A549 (cell line): ENCODE measurements around the gene PHF20. TPM values are rescaled to one million over a fixed set of nuclear protein-coding genes. Genes with fewer than 3 reads are reported as not detected.
"Not testable (repeated sequence)": the region's sequence is repeated elsewhere in the genome, so short reads cannot be mapped to it uniquely, and the experiment has no call there.

Experiments used
- ATAC-seq, 2 experiments: fragments of 200-7000 bp in 1 of 2; fragments of >200 bp in 1 of 2; cut with Nextera tagmentation in 1 of 2; cut with Tn5 transposase in 1 of 2; 3 replicates each; pipeline versions ENCODE4 v1.8.0 to v1.9.1; 2018 to 2020; ENCODE audit warnings: mild to moderate bottlenecking in 1 of 2, moderate library complexity in 1 of 2
- CTCF ChIA-PET: fragments of 300-600 bp; sonication (Branson Sonifier 250); formaldehyde crosslinking; extraction: SDS; loops from one replicate; lab custom pipeline; 2021; ENCODE audit warnings: antibody characterized with exemption, inconsistent platforms; lab: Yijun Ruan, JAX
- POLR2A ChIA-PET: fragments of 350-600 bp; formaldehyde crosslinking; extraction: SDS; loops from one replicate; lab custom pipeline; 2021; ENCODE audit warnings: antibody characterized with exemption, inconsistent platforms; lab: Yijun Ruan, JAX
- DNase-seq, 2 experiments: peaks; one replicate each; pipeline versions ENCODE4 v3.0.0 to v3.0.0-alpha.2; 2011 to 2016; ENCODE audit warnings: low read depth in 1 of 2, low spot score in 1 of 2
- FAIRE-seq: peaks from 2 replicates; lab custom pipeline; 2011; peaks lifted over from hg19 to GRCh38; lab: Jason Lieb, UNC
- H3K27ac ChIP-seq, 2 experiments: fragments of >200 bp; sonication (Bioruptor Twin); formaldehyde crosslinking; 3 replicates each; pipeline ENCODE4 v1.5.1; 2016 to 2017
- H3K4me1 ChIP-seq: fragments of >200 bp; sonication (Bioruptor Twin); formaldehyde crosslinking; 3 replicates; pipeline ENCODE4 v1.6.1; 2016
- H3K4me2 ChIP-seq: fragments of >200 bp; sonication (Bioruptor Twin); formaldehyde crosslinking; 3 replicates; pipeline ENCODE4 v1.6.1; 2016
- H3K4me3 ChIP-seq: fragments of >200 bp; sonication (Bioruptor Twin); formaldehyde crosslinking; 3 replicates; pipeline ENCODE4 v1.5.1; 2016
- H3K9me3 ChIP-seq: fragments of >200 bp; sonication (Bioruptor Twin); formaldehyde crosslinking; 3 replicates; pipeline ENCODE4 v1.6.1; 2016
- ATOH8 ChIP-seq: fragments of 250-450 bp; sonication (Bioruptor Pico); IDR thresholded peaks from 2 replicates; pipeline ENCODE4 v1.5.0; 2020; ENCODE audit warnings: low read depth, mild to moderate bottlenecking, moderate library complexity
- BCL3 ChIP-seq: fragments of >200 bp; sonication (Bioruptor Twin); formaldehyde crosslinking; IDR thresholded peaks from 3 replicates; pipeline ENCODE4 v1.6.1; 2016
- CBX2 ChIP-seq: fragments of 200-600 bp; sonication (generic); IDR thresholded peaks from 2 replicates; pipeline ENCODE4 v1.6.1; 2016; ENCODE audit warnings: low read depth, mild to moderate bottlenecking, borderline replicate concordance
- CHD4 ChIP-seq: fragments of 200-600 bp; sonication (generic); IDR thresholded peaks from 2 replicates; pipeline ENCODE4 v1.6.1; 2016; ENCODE audit warnings: antibody characterized with exemption, mild to moderate bottlenecking, borderline replicate concordance
- CTCF ChIP-seq: fragments of >200 bp; sonication (Bioruptor Twin); formaldehyde crosslinking; IDR thresholded peaks from 3 replicates; pipeline ENCODE4 v1.5.1; 2016
- ESRRA ChIP-seq: fragments of 150-350 bp; IDR thresholded peaks from 2 replicates; pipeline ENCODE4 v1.6.1; 2014; ENCODE audit warnings: mild to moderate bottlenecking, low read length, borderline replicate concordance
- FOSL2 ChIP-seq, 2 experiments: fragments of 450-650 bp in 1 of 2; fragments of >200 bp in 1 of 2; sonication (Bioruptor Twin) in 1 of 2; formaldehyde crosslinking; IDR thresholded peaks; 2 replicates each; pipeline versions ENCODE4 v1.5.0 to v1.6.1; 2016 to 2020; ENCODE audit warnings: mild to moderate bottlenecking in 1 of 2, moderate library complexity in 1 of 2
- FOXS1 ChIP-seq: fragments of 250-450 bp; sonication (Bioruptor Pico); IDR thresholded peaks from 2 replicates; pipeline ENCODE4 v1.5.0; 2020; ENCODE audit warnings: mild to moderate bottlenecking, moderate library complexity
- MAFK ChIP-seq: fragments of 450-650 bp; IDR thresholded peaks from 2 replicates; pipeline ENCODE4 v1.6.1; 2014; ENCODE audit not compliant: partially characterized antibody
- MYC ChIP-seq: IDR thresholded peaks from 2 replicates; pipeline ENCODE4 v1.6.1; 2012; ENCODE audit warnings: mild to moderate bottlenecking, inconsistent platforms, low read length, improper control_type of control experiment, borderline replicate concordance
- NFE2L2 ChIP-seq: fragments of 150-350 bp; conservative IDR thresholded peaks from 2 replicates; pipeline ENCODE4 v1.6.1; 2014; ENCODE audit warnings: low read length
- NPAS2 ChIP-seq: fragments of 250-450 bp; sonication (Bioruptor Pico); IDR thresholded peaks from 2 replicates; pipeline ENCODE4 v1.8.0; 2022; ENCODE audit warnings: mild to moderate bottlenecking, moderate library complexity, borderline replicate concordance
- SMC3 ChIP-seq: fragments of >200 bp; sonication (Bioruptor Twin); formaldehyde crosslinking; IDR thresholded peaks from 3 replicates; pipeline ENCODE4 v1.6.1; 2018; ENCODE audit warnings: inconsistent platforms
- TP53 ChIP-seq: fragments of 250-450 bp; sonication (Bioruptor Pico); IDR thresholded peaks from 2 replicates; pipeline ENCODE4 v1.5.0; 2021; ENCODE audit warnings: mild to moderate bottlenecking, moderate library complexity
- ZFP36 ChIP-seq: fragments of 450-650 bp; IDR thresholded peaks from 2 replicates; pipeline ENCODE4 v1.6.1; 2014; ENCODE audit warnings: borderline replicate concordance; ENCODE audit not compliant: partially characterized antibody
- WGBS: methylation state at CpG from one replicate; pipeline ENCODE4 v1.1.6; 2017; ENCODE audit errors: missing lambda C conversion rate; 5-methylcytosine and 5-hydroxymethylcytosine counted together
- polyA plus RNA-seq, 4 experiments: library from polyadenylated mRNA; depleted of rRNA in 3 of 4; stranded (reverse); fragments of >200 nt; fragmentation: RNase III in 1 of 4; extraction: RNeasy Plus Mini Kit Qiagen cat#74134 plus additional on column Dnase treatment in 1 of 4; gene quantifications; 2 replicates in 3 of 4; 3 replicates in 1 of 4; pipeline ENCODE4 v1.2.3, GENCODE V29; 2011 to 2017
- TF ChIP-seq, protein P1 (sequence below): IDR thresholded peaks from 2 replicates; pipeline ENCODE4 v1.6.1; 2012; ENCODE audit warnings: low read depth, borderline replicate concordance
- TF ChIP-seq, protein P2 (sequence below): fragments of 150-350 bp; IDR thresholded peaks from 2 replicates; pipeline ENCODE4 v1.6.1; 2014; ENCODE audit warnings: low read depth, mild to moderate bottlenecking, low read length
- TF ChIP-seq, protein P3 (sequence below): IDR thresholded peaks from 2 replicates; pipeline ENCODE4 v1.6.1; 2012

PHF20 gene
- polyA plus RNA-seq, 2 of the 4 experiments (the other 2 are of a cell fraction): 24.0 to 32.8 TPM

DNA sequence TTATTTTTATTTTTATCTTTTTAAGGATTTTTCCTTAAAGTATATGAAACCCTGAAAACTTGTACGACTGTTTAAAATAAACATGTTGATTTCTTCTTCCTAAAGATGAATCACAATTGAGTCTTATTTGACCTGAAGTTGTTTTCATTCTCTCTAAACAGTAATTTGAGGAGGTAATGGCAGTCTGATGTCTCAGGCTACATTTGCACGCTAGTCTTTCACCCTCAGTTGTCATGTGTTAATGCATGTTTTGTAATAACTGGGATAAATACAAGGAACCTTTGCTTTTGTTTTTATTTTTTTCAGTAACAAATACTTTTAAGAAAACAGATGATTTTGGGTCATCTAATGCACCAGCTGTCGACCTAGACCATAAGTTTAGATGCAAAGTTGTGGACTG is 127.2 kb downstream of the PHF20 start:
- CTCF ChIA-PET: interaction anchor here (1.4 kb wide), 2 partner anchors 18 to 34 kb away, joined by 3 read pairs; no protein-coding TSS in a partner anchor
- POLR2A ChIA-PET: interaction anchor here (0.6 kb wide), 1 partner anchor 171 kb away, joined by 4 read pairs; no protein-coding TSS in a partner anchor
- TF ChIP-seq CHD4 (no peak), CTCF (no peak), CBX2 (no peak), BCL3 (no peak), MYC (no peak), SMC3 (no peak)
- TF ChIP-seq, protein P1, sequence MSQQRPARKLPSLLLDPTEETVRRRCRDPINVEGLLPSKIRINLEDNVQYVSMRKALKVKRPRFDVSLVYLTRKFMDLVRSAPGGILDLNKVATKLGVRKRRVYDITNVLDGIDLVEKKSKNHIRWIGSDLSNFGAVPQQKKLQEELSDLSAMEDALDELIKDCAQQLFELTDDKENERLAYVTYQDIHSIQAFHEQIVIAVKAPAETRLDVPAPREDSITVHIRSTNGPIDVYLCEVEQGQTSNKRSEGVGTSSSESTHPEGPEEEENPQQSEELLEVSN: no peak
- TF ChIP-seq, protein P2, sequence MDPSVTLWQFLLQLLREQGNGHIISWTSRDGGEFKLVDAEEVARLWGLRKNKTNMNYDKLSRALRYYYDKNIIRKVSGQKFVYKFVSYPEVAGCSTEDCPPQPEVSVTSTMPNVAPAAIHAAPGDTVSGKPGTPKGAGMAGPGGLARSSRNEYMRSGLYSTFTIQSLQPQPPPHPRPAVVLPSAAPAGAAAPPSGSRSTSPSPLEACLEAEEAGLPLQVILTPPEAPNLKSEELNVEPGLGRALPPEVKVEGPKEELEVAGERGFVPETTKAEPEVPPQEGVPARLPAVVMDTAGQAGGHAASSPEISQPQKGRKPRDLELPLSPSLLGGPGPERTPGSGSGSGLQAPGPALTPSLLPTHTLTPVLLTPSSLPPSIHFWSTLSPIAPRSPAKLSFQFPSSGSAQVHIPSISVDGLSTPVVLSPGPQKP: no peak
- TF ChIP-seq, protein P3, sequence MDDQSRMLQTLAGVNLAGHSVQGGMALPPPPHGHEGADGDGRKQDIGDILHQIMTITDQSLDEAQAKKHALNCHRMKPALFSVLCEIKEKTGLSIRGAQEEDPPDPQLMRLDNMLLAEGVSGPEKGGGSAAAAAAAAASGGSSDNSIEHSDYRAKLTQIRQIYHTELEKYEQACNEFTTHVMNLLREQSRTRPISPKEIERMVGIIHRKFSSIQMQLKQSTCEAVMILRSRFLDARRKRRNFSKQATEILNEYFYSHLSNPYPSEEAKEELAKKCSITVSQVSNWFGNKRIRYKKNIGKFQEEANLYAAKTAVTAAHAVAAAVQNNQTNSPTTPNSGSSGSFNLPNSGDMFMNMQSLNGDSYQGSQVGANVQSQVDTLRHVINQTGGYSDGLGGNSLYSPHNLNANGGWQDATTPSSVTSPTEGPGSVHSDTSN: no peak
- no peak overlapping the region for H3K4me3 ChIP-seq
- H3K4me1 ChIP-seq: peaks cover 18% of the 10 kb centered on the region
- 85% methylated on average over 3 of the region's 3 CpGs for WGBS
- no peaks in the 10 kb centered on the region for H3K9me3 ChIP-seq
- FAIRE-seq (no peak), DNase-seq (no peak), ATAC-seq (no peak)
- no peak overlapping the region for H3K27ac ChIP-seq
- no peak overlapping the region for H3K4me2 ChIP-seq

DNA sequence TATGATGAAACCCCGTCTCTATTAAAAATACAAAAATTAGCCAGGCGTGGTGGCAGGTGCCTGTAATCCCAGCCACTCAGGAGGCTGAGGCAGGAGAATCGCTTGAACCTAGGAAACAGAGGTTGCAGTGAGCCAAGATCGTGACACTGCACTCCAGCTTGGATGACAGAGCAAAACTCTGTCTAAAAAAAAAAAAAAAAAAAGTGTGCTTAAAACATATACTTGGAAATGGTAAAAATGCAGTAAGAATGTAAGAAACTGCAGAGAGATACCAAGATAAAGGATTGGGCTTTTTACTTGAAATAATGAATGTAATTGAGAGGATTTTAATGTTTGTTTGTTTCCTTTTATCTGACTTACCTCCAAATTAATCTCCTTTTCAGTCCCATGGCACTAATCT is 129.4 kb downstream of the PHF20 start:
- WGBS: 95% methylated on average over 4 of the region's 4 CpGs
- not testable (repeated sequence) for H3K9me3 ChIP-seq, FAIRE-seq, ATAC-seq, DNase-seq, H3K4me3 ChIP-seq
- ChIA-PET CTCF (interaction anchor here (0.7 to 1.0 kb wide), 4 partner anchors 15 to 79 kb away, joined by 3 read pairs; no protein-coding TSS in a partner anchor), POLR2A (interaction anchor here (1.1 to 2.3 kb wide), 2 partner anchors 53 to 159 kb away, joined by 6 to 12 read pairs; partner anchors contain the start of genes RBM39 and SCAND1)
- Histone ChIP-seq H3K4me1 (peaks cover 18% of the 10 kb centered on the region), H3K27ac (peak overlapping the region; percentile 75 to 84), H3K4me2 (peak overlapping the region; percentile 67; the same call in 2 of the 3 replicates)

DNA sequence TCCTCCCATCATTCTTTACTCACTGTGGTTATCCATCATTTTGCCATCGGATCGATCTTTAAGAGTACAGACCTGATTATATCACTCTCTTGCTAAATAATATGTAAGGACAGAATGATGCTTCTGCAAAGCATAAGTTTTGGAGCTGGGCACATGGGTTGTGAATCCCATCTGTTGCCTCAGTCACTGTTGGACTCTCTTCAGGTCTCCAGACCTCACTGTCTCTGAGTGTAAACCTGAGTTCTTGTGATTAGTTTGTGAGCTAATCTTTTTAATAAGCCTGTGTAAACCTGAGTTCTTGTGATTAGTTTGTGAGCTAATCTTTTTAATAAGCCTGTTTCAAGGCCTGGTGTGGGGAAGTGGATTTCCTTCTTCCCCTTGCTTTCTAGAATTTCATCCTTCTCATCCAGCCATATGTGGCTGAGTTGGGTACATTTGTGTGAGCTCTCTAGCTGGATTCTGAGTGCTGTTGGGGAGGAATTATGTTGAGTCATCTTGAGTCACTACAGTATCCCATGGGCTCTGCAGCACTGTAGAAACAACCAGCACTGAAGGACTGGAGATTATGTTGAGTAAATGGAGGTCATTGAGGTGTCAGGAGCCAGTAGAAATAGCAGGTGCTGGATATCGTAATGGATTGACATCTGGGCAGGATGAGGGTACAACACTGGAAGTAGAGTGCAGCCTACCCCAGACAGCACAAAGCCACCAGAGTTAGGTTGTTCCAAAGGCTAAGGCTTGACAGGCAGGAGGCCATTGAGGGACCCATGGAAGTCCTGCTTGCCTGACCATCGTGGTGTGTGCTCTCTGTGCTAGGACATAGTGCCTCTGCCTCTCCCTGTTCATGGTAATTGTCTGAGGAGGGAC is 130.1 kb downstream of the PHF20 start:
- WGBS: 61% methylated on average over 4 of the region's 4 CpGs
- H3K9me3 ChIP-seq: no peaks in the 10 kb centered on the region
- H3K4me3 ChIP-seq: no peak overlapping the region
- ChIA-PET POLR2A (interaction anchor here (1.1 to 2.3 kb wide), 2 partner anchors 52 to 160 kb away, joined by 6 to 12 read pairs; partner anchors contain the start of genes RBM39 and SCAND1), CTCF (interaction anchor here (0.6 to 1.0 kb wide), 5 partner anchors 18 to 697 kb away, joined by 3 read pairs; no protein-coding TSS in a partner anchor)
- peak overlapping the region; percentile 67 for H3K4me2 ChIP-seq
- peaks cover 18% of the 10 kb centered on the region for H3K4me1 ChIP-seq
- FAIRE-seq: no peak
- peak overlapping the region; percentile 75 to 84 for H3K27ac ChIP-seq
- ATAC-seq: peak; percentile 95 to 97
- DNase-seq: peak; percentile 76 to 80
- TF ChIP-seq MYC (no peak), FOSL2 (IDR thresholded peaks at IDR 0.05) (peak; percentile 72; the same call in 1 of the 2 replicates), FOSL2 (CRISPR knock-in tag; IDR thresholded peaks at IDR 0.05) (peak; percentile 74), ZFP36 (no peak), ATOH8 (CRISPR knock-in tag) (no peak), MAFK (peak; percentile 91), CBX2 (no peak), NFE2L2 (peak; percentile 58), NPAS2 (CRISPR knock-in tag) (no peak), FOXS1 (CRISPR knock-in tag) (no peak), TP53 (CRISPR knock-in tag) (0 out of 2 replicates have a peak, but pooled peaks have one; percentile 35), ESRRA (no peak)
